Adrenal gland (tissue), 12 donors: ENCODE measurements around the gene STAG3. TPM values are rescaled to one million over a fixed set of nuclear protein-coding genes. Genes with fewer than 3 reads are reported as not detected.

Experiments
- DNase-seq, 7 donors: peaks; one replicate each; pipeline ENCODE4 v3.0.0-alpha.2; 2019 to 2020
- H3K27ac ChIP-seq, 5 donors: fragments of 200-600 bp; sonication (generic) in 4 of 5; 1 replicate in 3 of 5; 2 replicates in 2 of 5; pipeline versions ENCODE4 v1.5.1 to v1.8.0; 2016 to 2020; ENCODE audit warnings: mild to moderate bottlenecking in 1 of 5
- H3K27me3 ChIP-seq: fragments of 200-600 bp; 2 replicates; pipeline ENCODE4 v1.8.0; 2021
- H3K36me3 ChIP-seq, 2 donors: fragments of 200-600 bp; replicated peaks in 1 of 2; 1 replicate in 1 of 2; 2 replicates in 1 of 2; pipeline versions ENCODE4 v1.5.1 to v1.8.0; 2018 to 2022
- H3K4me1 ChIP-seq, 2 donors: fragments of 200-600 bp; replicated peaks in 1 of 2; 1 replicate in 1 of 2; 2 replicates in 1 of 2; pipeline versions ENCODE4 v1.5.1 to v1.8.0; 2018 to 2021
- H3K4me3 ChIP-seq, 4 donors: fragments of 200-600 bp; sonication (generic) in 3 of 4; one replicate each; pipeline ENCODE4 v1.5.1; 2016 to 2018
- H3K9me3 ChIP-seq, 3 donors: fragments of 200-600 bp; sonication (generic) in 1 of 3; replicated peaks in 1 of 3; 1 replicate in 2 of 3; 2 replicates in 1 of 3; pipeline versions ENCODE4 v1.5.1 to v1.8.0; 2016 to 2021
- CTCF ChIP-seq, 6 experiments: fragments of 450-650 bp in 4 of 6; fragments of 200-600 bp in 2 of 6; sonication (generic) in 1 of 6; IDR thresholded peaks; 1 replicate in 5 of 6; 2 replicates in 1 of 6; pipeline versions ENCODE4 v1.5.1 to v1.8.0; 2016 to 2021; ENCODE audit warnings: antibody characterized with exemption in 6 of 6, mild to moderate bottlenecking in 2 of 6, moderate library complexity in 1 of 6
- POLR2A ChIP-seq, 2 donors: fragments of 450-650 bp; IDR thresholded peaks; one replicate each; pipeline ENCODE4 v1.6.1; 2017; ENCODE audit warnings: antibody characterized with exemption in 2 of 2, mild to moderate bottlenecking in 2 of 2, moderate library complexity in 1 of 2
- WGBS, 4 donors: extraction: QIAGEN DNeasy Blood & Tissue Kit in 2 of 4; methylation state at CpG; one replicate each; pipeline versions ENCODE4 v1.1.5 to v1.1.7; 2013 to 2017; 5-methylcytosine and 5-hydroxymethylcytosine counted together
- intact Hi-C, 2 donors: fragments of 100-400 bp; cut with DNase I; formaldehyde crosslinking; loops; one replicate each; pipeline versions ENCODE4 v1.14.1 to v1.15.0; 2022 to 2023
- polyA plus RNA-seq, 3 donors: library from polyadenylated mRNA; stranded (reverse); fragments of 200-250 nt in 2 of 3; fragments of 350-450 nt in 1 of 3; fragmentation: Illumina TruSeq in 1 of 3; extraction: RNeasy Lipid Tissue Mini Kit (QIAGEN cat#74804) in 1 of 3; gene quantifications; one replicate each; pipeline ENCODE4 v1.2.3, GENCODE V29; 2013 to 2014
- total RNA-seq, 9 donors: library from RNA; depleted of rRNA in 4 of 9; stranded (reverse); fragments of >200 nt in 4 of 9; fragments of 120-200 nt in 1 of 9; fragmentation: NEBNext Ultra II Directional in 1 of 9; extraction: Animal tissue kit (Norgen Biotek cat#: 25700) in 1 of 9; gene quantifications; one replicate each; pipeline versions ENCODE4 v1.1.0 to v1.2.4, GENCODE V29; 2013 to 2023
- donor health status: healthy with polysubstance abuse.
- donor health status: Bipolar disorder and iron deficiency.
- donor health status: DM: yes; HTN: yes; CAD: no.
- donor health status: DM: no; HTN: no; CAD: no.
- donor health status: DM: no; HTN: no; CAD: no.
- donor health status: DM: yes; HTN: yes; CAD: no.

Gene STAG3
- total and polyA plus RNA-seq, 12 donors: 0.26 to 3.3 (median 1.3) TPM

GRCh38 chr7:100157334-100158228 is 20.1 kb upstream of the STAG3 start:
- peak overlapping the region; percentile 53 to 90 (median 79) for H3K27ac ChIP-seq
- 14 to 31% (median 16%) methylated on average over 13 to 32 of the region's 32 CpGs for WGBS, 4 donors
- peaks cover 3 to 17% of the 10 kb centered on the region in 2 donors for H3K4me1 ChIP-seq
- H3K36me3 ChIP-seq: peaks cover 0 to 36% of the 10 kb centered on the region in 2 donors
- TF ChIP-seq POLR2A (IDR thresholded peaks at IDR 0.05) (no peak), CTCF (IDR thresholded peaks at IDR 0.05) (peak in 1 of 6 experiments; percentile 7)
- peak overlapping the region; percentile 36 to 92 (median 85) for H3K4me3 ChIP-seq
- DNase-seq: peak in 6 of 7 donors; percentile 59 to 88 (median 75)
- no peaks in the 10 kb centered on the region for H3K27me3 ChIP-seq
- intact Hi-C loops: loop anchor here in 1 of 2 donors (10.0 kb wide), 1 partner anchor 57 kb away; the partner anchor contains the start of gene PVRIG
- H3K9me3 ChIP-seq: no peaks in the 10 kb centered on the region

DNA sequence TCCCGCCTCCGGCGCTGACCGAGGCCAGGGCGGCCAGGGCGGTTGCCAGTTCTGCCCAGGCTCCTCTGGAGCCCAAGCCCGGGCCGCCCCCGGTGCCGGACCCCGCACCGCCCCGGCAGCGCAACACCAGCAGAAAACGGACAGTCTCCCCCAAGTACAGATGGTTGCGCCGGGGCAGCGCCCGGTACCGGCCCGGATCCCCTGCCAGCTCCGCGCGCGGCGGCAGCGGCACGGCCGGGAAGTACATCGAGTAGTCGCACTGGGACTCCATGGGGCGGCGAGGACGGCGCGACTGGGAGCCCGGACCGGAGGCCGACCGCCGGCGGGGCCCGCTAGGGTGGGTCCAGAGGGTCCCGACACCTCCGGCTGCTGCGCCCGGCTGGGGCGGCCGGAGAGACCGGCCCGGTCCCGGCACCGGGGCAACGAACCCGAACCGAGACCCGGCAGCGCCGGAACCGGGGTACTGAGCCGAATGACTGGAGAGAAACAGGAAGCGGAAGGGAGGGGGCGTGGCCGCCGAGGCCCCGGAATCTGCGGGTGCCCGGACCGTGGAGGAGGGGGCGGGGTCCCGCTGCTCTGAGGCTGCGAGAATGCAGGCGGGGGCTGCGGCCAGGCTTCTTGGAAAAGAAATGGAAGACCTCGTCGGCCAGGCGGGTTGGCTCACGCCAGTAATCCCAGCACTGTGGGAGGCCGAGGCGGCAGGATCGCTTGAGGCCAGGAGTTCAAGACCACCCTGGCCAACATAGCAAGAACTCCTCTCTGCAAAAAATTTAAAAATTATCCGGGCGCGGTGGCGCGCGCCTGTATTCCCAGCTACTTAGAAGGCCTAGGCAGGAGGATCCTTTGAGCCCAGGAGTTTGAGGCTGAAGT is 19.3 kb upstream of the STAG3 start, which contains the start of gene TRAPPC14:
Gene TRAPPC14, minus strand, starts transcription at position 495 of the 870 bp plus-strand sequence. Its CDS starts 224 bp downstream, at position 271.
- Histone ChIP-seq H3K36me3 (peaks cover 0 to 32% of the 10 kb centered on the region in 2 donors), H3K9me3 (no peaks in the 10 kb centered on the region), H3K27me3 (no peaks in the 10 kb centered on the region), H3K4me1 (peaks cover 3 to 17% of the 10 kb centered on the region in 2 donors), H3K27ac (peak within 1 kb of the TSS; percentile 53 to 90 (median 79)), H3K4me3 (peak within 1 kb of the TSS; percentile 36 to 92 (median 85))
- WGBS, 4 donors: 0 to 1% (median 1%) methylated on average over 12 to 87 of the region's 87 CpGs
- intact Hi-C loops: loop anchor here in 1 of 2 donors (10.0 kb wide), 1 partner anchor 56 kb away; the partner anchor contains the start of gene PVRIG
- DNase-seq: peak; percentile 87 to 94 (median 93)
- peak in 1 of 2 donors; percentile 49 for TF ChIP-seq POLR2A (IDR thresholded peaks at IDR 0.05)
- TF ChIP-seq CTCF (IDR thresholded peaks at IDR 0.05): no peak

GRCh38 chr7:100159099-100159623 is 18.6 kb upstream of the STAG3 start:
- Histone ChIP-seq H3K4me3 (peak overlapping the region in 2 of 4 donors; percentile 83 to 87), H3K27ac (peak overlapping the region in 2 of 5 donors; percentile 79 to 90), H3K36me3 (peaks cover 0 to 25% of the 10 kb centered on the region in 2 donors), H3K9me3 (no peaks in the 10 kb centered on the region), H3K27me3 (no peaks in the 10 kb centered on the region), H3K4me1 (peaks cover 3 to 17% of the 10 kb centered on the region in 2 donors)
- DNase-seq: no peak
- TF ChIP-seq CTCF (IDR thresholded peaks at IDR 0.05) (peak in 1 of 6 experiments; percentile 11), POLR2A (IDR thresholded peaks at IDR 0.05) (no peak)
- WGBS, 4 donors: 61 to 69% (median 63%) methylated on average over 7 of the region's 7 CpGs
- intact Hi-C loops: loop anchor here in 1 of 2 donors (10.0 kb wide), 1 partner anchor 56 kb away; the partner anchor contains the start of gene PVRIG
